ENCODE measurements around the gene DGCR8. TPM values are rescaled to one million over a fixed set of nuclear protein-coding genes. Genes with fewer than 3 reads are reported as not detected.

DGCR8 gene
- polyA plus RNA-seq, 2 donors = 14.1 to 21.6 TPM

- Histone ChIP-seq H3K9me3 (ENCODE audit: control insufficient read depth in 2 of 2, insufficient read depth in 1 of 2, low read depth in 1 of 2, low read length in 1 of 2) (no peaks in the 10 kb centered on the region), H3K4me3 (ENCODE audit: low read depth in 1 of 2, low read length in 2 of 2) (no peak overlapping the region), H3K36me3 (ENCODE audit: control insufficient read depth in 2 of 2, insufficient read depth in 2 of 2, low read length in 1 of 2) (peaks cover 8 to 36% of the 10 kb centered on the region in 2 donors), H3K27ac (ENCODE audit: low read depth in 2 of 2, low read length in 1 of 2) (no peak overlapping the region), H3K27me3 (ENCODE audit: control insufficient read depth in 1 of 2, insufficient read depth in 2 of 2, low read length in 2 of 2) (no peaks in the 10 kb centered on the region), H3K4me1 (ENCODE audit: control insufficient read depth in 2 of 2, insufficient read depth in 2 of 2, low read length in 1 of 2) (peaks cover 5 to 26% of the 10 kb centered on the region in 2 donors)
- 85 to 90% methylated on average over 10 of the region's 10 CpGs for WGBS, 2 donors
These were observed 20.9 kb upstream of the DGCR8 start for GRCh38 chr22:20058989-20059770.

DNA sequence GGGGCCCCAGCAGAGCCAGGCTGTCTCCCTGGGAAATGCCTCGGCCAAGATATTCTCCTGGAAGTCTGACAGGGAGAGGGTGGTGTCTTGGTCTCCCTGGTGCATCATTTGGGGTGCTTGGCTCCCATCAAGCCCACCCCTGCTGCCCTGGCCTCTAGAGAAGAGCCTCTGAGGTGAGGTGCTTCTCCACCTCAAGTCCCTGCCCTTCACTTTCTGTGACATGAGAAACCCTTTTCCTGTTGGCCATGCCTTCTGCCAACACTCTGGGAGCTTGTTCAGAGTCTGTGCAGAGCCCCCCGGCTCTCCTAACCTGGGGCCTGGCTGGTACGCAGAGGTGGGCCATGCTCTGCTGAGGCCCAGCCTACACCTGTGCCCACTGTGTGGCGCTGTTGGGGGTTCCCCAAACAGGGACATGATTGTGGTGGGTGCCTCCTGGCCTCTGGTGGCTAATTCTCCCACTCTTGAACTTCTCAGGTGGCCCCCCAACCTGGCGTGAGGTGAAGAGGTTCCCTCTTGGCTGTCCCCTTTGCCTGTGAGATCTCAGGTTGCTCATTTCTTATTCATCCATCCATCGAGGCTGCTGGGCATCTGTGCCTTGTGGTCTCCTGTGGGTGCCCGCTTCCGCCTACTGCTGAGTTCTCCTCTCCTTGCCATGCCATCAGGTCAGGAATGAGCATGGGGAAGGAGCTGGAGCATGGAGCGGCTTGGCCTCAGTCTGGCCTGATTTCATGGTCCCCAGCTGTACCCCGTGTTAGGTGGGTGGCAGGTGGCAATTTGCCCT, 19.2 kb upstream of the DGCR8 start:
- Histone ChIP-seq H3K27ac (ENCODE audit: low read depth in 2 of 2, low read length in 1 of 2) (no peak overlapping the region), H3K27me3 (ENCODE audit: control insufficient read depth in 1 of 2, insufficient read depth in 2 of 2, low read length in 2 of 2) (no peaks in the 10 kb centered on the region), H3K36me3 (ENCODE audit: control insufficient read depth in 2 of 2, insufficient read depth in 2 of 2, low read length in 1 of 2) (peaks cover 8 to 38% of the 10 kb centered on the region in 2 donors), H3K4me1 (ENCODE audit: control insufficient read depth in 2 of 2, insufficient read depth in 2 of 2, low read length in 1 of 2) (peaks cover 5 to 35% of the 10 kb centered on the region in 2 donors), H3K4me3 (ENCODE audit: low read depth in 1 of 2, low read length in 2 of 2) (no peak overlapping the region), H3K9me3 (ENCODE audit: control insufficient read depth in 2 of 2, insufficient read depth in 1 of 2, low read depth in 1 of 2, low read length in 1 of 2) (no peaks in the 10 kb centered on the region)
- WGBS, 2 donors = 90% methylated on average over 10 of the region's 10 CpGs

DNA sequence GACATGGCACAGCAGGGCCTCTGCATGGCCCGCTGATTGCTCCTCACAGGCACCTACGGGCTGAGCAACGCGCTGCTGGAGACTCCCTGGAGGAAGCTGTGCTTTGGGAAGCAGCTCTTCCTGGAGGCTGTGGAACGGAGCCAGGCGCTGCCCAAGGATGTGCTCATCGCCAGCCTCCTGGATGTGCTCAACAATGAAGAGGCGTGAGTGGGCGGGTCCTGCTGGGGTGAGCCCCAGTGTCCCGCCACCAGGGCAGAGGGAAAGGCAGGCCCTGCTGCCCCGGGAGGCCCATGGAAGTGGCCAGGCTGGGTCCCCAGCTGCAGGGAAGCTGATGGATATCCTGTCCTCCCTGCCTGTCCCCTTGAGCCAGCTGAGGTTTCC, 18.6 kb upstream of the DGCR8 start:
- H3K27ac ChIP-seq (ENCODE audit: low read depth in 2 of 2, low read length in 1 of 2) = peak overlapping the region in 1 of 2 donors; percentile 14
- H3K9me3 ChIP-seq (ENCODE audit: control insufficient read depth in 2 of 2, insufficient read depth in 1 of 2, low read depth in 1 of 2, low read length in 1 of 2) = no peaks in the 10 kb centered on the region
- 56 to 79% methylated on average over 11 of the region's 11 CpGs for WGBS, 2 donors
- H3K27me3 ChIP-seq (ENCODE audit: control insufficient read depth in 1 of 2, insufficient read depth in 2 of 2, low read length in 2 of 2) = no peaks in the 10 kb centered on the region
- H3K4me3 ChIP-seq (ENCODE audit: low read depth in 1 of 2, low read length in 2 of 2) = no peak overlapping the region
- peaks cover 8 to 33% of the 10 kb centered on the region in 2 donors for H3K36me3 ChIP-seq (ENCODE audit: control insufficient read depth in 2 of 2, insufficient read depth in 2 of 2, low read length in 1 of 2)
- peaks cover 5 to 35% of the 10 kb centered on the region in 2 donors for H3K4me1 ChIP-seq (ENCODE audit: control insufficient read depth in 2 of 2, insufficient read depth in 2 of 2, low read length in 1 of 2)

- WGBS, 2 donors = 80 to 84% methylated on average over 14 to 18 of the region's 18 CpGs
- Histone ChIP-seq H3K27me3 (ENCODE audit: control insufficient read depth in 1 of 2, insufficient read depth in 2 of 2, low read length in 2 of 2) (no peaks in the 10 kb centered on the region), H3K4me3 (ENCODE audit: low read depth in 1 of 2, low read length in 2 of 2) (no peak overlapping the region), H3K9me3 (ENCODE audit: control insufficient read depth in 2 of 2, insufficient read depth in 1 of 2, low read depth in 1 of 2, low read length in 1 of 2) (no peaks in the 10 kb centered on the region), H3K36me3 (ENCODE audit: control insufficient read depth in 2 of 2, insufficient read depth in 2 of 2, low read length in 1 of 2) (peaks cover 3 to 28% of the 10 kb centered on the region in 2 donors), H3K27ac (ENCODE audit: low read depth in 2 of 2, low read length in 1 of 2) (peak overlapping the region; percentile 49 to 80), H3K4me1 (ENCODE audit: control insufficient read depth in 2 of 2, insufficient read depth in 2 of 2, low read length in 1 of 2) (peaks cover 5 to 35% of the 10 kb centered on the region in 2 donors)
These were observed 17.8 kb upstream of the DGCR8 start for GRCh38 chr22:20062043-20062765.

GRCh38 chr22:20062766-20063083, 17.3 kb upstream of the DGCR8 start:
- WGBS, 2 donors = 44 to 68% methylated on average over 11 of the region's 11 CpGs
- Histone ChIP-seq H3K4me3 (ENCODE audit: low read depth in 1 of 2, low read length in 2 of 2) (no peak overlapping the region), H3K27me3 (ENCODE audit: control insufficient read depth in 1 of 2, insufficient read depth in 2 of 2, low read length in 2 of 2) (no peaks in the 10 kb centered on the region), H3K4me1 (ENCODE audit: control insufficient read depth in 2 of 2, insufficient read depth in 2 of 2, low read length in 1 of 2) (peaks cover 5 to 35% of the 10 kb centered on the region in 2 donors), H3K27ac (ENCODE audit: low read depth in 2 of 2, low read length in 1 of 2) (peak overlapping the region; percentile 49 to 73), H3K9me3 (ENCODE audit: control insufficient read depth in 2 of 2, insufficient read depth in 1 of 2, low read depth in 1 of 2, low read length in 1 of 2) (no peaks in the 10 kb centered on the region), H3K36me3 (ENCODE audit: control insufficient read depth in 2 of 2, insufficient read depth in 2 of 2, low read length in 1 of 2) (peaks cover 3 to 25% of the 10 kb centered on the region in 2 donors)

DNA sequence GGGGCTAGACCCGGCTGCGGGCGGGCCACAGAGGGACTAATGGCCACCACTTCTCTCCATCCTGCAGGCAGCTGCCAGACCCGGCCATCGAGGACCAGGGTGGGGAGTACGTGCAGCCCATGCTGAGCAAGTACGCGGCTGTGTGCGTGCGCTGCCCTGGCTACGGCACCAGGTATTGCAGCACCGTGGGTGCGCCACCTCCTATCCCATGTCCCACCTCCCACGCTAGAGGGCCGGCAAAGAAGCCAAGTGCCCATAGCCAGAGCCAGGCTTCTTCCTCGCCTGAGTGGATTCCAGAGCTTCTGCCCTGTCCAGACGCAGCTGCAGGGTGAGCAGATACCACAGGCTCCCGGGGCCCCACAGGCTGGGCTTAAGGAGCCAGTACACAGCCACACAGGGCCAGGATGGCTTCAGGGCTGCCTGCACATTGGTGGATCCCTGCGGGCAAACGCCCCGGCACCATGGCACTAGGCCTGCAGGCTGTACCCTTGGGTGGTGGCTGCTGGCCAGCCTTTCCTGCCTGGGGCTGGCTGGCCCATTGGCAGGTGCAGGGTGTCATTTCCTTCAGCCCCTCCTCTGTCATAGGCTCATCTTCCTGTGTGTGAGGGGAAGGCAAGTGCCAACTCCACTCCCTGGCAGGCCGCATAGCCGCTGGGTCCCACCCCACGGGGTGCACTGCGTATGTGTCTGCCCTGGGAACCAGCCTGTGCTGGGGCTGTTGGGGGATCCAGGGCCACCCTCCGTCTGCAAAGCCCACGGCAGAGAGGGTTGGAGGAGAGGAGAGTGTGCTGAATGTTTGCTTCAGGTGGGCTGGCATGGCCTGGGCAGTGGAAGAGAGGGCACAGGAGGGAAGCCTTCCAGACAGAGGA, 16.5 kb upstream of the DGCR8 start:
- WGBS, 2 donors = 60 to 80% methylated on average over 27 of the region's 27 CpGs
- Histone ChIP-seq H3K27ac (ENCODE audit: low read depth in 2 of 2, low read length in 1 of 2) (peak overlapping the region; percentile 49 to 73), H3K4me1 (ENCODE audit: control insufficient read depth in 2 of 2, insufficient read depth in 2 of 2, low read length in 1 of 2) (peaks cover 5 to 35% of the 10 kb centered on the region in 2 donors), H3K27me3 (ENCODE audit: control insufficient read depth in 1 of 2, insufficient read depth in 2 of 2, low read length in 2 of 2) (no peaks in the 10 kb centered on the region), H3K9me3 (ENCODE audit: control insufficient read depth in 2 of 2, insufficient read depth in 1 of 2, low read depth in 1 of 2, low read length in 1 of 2) (no peaks in the 10 kb centered on the region), H3K4me3 (ENCODE audit: low read depth in 1 of 2, low read length in 2 of 2) (no peak overlapping the region), H3K36me3 (ENCODE audit: control insufficient read depth in 2 of 2, insufficient read depth in 2 of 2, low read length in 1 of 2) (peaks cover 3 to 25% of the 10 kb centered on the region in 2 donors)

GRCh38 chr22:20064140-20064480, 15.9 kb upstream of the DGCR8 start:
- Histone ChIP-seq H3K27me3 (ENCODE audit: control insufficient read depth in 1 of 2, insufficient read depth in 2 of 2, low read length in 2 of 2) (no peaks in the 10 kb centered on the region), H3K9me3 (ENCODE audit: control insufficient read depth in 2 of 2, insufficient read depth in 1 of 2, low read depth in 1 of 2, low read length in 1 of 2) (no peaks in the 10 kb centered on the region), H3K4me3 (ENCODE audit: low read depth in 1 of 2, low read length in 2 of 2) (no peak overlapping the region), H3K4me1 (ENCODE audit: control insufficient read depth in 2 of 2, insufficient read depth in 2 of 2, low read length in 1 of 2) (peaks cover 5 to 35% of the 10 kb centered on the region in 2 donors), H3K27ac (ENCODE audit: low read depth in 2 of 2, low read length in 1 of 2) (no peak overlapping the region), H3K36me3 (ENCODE audit: control insufficient read depth in 2 of 2, insufficient read depth in 2 of 2, low read length in 1 of 2) (peaks cover 3 to 25% of the 10 kb centered on the region in 2 donors)
- 54 to 72% methylated on average over 3 of the region's 3 CpGs for WGBS, 2 donors

DNA sequence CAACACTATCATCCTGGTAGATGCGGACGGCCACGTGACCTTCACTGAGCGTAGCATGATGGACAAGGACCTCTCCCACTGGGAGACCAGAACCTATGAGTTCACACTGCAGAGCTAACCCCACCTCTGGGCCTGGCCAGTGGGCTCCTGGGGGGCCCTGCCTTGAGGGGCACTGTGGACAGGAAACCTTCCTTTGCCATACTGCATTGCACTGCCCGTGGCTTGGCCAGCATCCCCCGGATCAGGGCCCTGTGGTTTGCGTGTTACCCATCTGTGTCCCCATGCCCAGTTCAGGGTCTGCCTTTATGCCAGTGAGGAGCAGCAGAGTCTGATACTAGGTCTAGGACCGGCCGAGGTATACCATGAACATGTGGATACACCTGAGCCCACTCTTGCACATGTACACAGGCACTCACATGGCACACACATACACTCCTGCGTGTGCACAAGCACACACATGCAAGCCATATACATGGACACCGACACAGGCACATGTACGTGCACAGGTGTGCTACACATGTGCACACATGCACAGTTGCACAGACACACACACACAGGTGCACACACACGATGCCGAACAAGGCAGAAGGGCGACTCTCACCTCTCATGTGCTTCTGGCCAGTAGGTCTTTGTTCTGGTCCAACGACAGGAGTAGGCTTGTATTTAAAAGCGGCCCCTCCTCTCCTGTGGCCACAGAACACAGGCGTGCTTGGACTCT, 15.3 kb upstream of the DGCR8 start:
- Histone ChIP-seq H3K27ac (ENCODE audit: low read depth in 2 of 2, low read length in 1 of 2) (no peak overlapping the region), H3K4me3 (ENCODE audit: low read depth in 1 of 2, low read length in 2 of 2) (no peak overlapping the region), H3K36me3 (ENCODE audit: control insufficient read depth in 2 of 2, insufficient read depth in 2 of 2, low read length in 1 of 2) (peaks cover 3 to 25% of the 10 kb centered on the region in 2 donors), H3K4me1 (ENCODE audit: control insufficient read depth in 2 of 2, insufficient read depth in 2 of 2, low read length in 1 of 2) (peaks cover 5 to 35% of the 10 kb centered on the region in 2 donors), H3K27me3 (ENCODE audit: control insufficient read depth in 1 of 2, insufficient read depth in 2 of 2, low read length in 2 of 2) (no peaks in the 10 kb centered on the region), H3K9me3 (ENCODE audit: control insufficient read depth in 2 of 2, insufficient read depth in 1 of 2, low read depth in 1 of 2, low read length in 1 of 2) (no peaks in the 10 kb centered on the region)
- 83 to 88% methylated on average over 18 of the region's 18 CpGs for WGBS, 2 donors
